AG04449 (cell line): ENCODE results near the gene TXNDC12.
A peak's percentile ranks its signal among the peaks of the same experiment; 100 is the strongest.
"Not testable (repeated sequence)": the region's sequence is repeated elsewhere in the genome, so short reads cannot be mapped to it uniquely, and the experiment has no call there.

Experiments used
- CTCF ChIA-PET: fragments of 350-600 bp; formaldehyde crosslinking; extraction: SDS; loops from one replicate; lab custom pipeline; 2021; ENCODE audit warnings: antibody characterized with exemption; lab: Yijun Ruan, JAX
- POLR2A ChIA-PET: fragments of 400-600, 350-600 bp; formaldehyde crosslinking; extraction: SDS; loops from one replicate; lab custom pipeline; 2020; ENCODE audit warnings: antibody characterized with exemption, inconsistent platforms; lab: Yijun Ruan, JAX
- DNase-seq: peaks from one replicate; pipeline ENCODE4 v3.0.0-alpha.2; 2010; ENCODE audit warnings: low read depth, low spot score
- H3K4me3 ChIP-seq: 2 replicates; pipeline ENCODE4 v1.5.1; 2011; ENCODE audit warnings: low read depth, mild to moderate bottlenecking, control low read depth, low read length
- TF ChIP-seq, protein P1 (sequence below): IDR thresholded peaks from one replicate; pipeline ENCODE4 v1.5.1; 2011; ENCODE audit warnings: mild to moderate bottlenecking, moderate library complexity, low read length, control low read depth, inconsistent platforms; ENCODE audit not compliant: insufficient read depth; ENCODE audit errors: missing control alignments

The TXNDC12 gene

DNA sequence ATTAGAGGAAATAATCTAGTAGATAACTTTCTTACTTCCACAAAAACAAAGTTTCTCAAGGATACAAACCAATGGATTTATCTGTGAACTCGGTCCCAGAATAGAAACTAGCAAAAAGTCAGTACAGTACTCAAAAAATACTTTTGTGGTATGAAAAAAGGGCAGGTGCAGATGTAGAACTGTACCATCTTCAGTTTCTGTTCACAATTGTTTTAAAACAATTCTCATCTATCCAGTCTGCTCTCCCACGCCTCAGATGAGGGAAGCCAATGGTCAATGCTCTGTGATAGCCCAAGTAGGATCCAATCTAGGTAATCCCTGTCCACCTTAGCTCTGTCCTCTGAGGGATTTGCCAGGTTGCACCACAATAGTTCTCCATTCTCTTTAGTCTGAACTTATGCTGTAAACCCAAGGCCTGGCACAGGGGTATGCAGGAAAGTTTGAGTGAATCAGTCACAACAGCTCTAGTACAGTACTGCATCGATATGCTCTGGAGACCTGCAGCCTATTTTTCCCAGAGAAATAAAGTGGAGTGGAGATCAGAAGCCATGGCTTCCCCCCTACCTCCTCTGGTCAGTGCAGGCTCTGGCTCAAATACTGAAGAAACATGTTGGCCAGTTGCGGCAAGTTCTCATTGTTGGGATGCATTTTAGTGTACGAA is 22.7 kb downstream of the TXNDC12 start:
- H3K4me3 ChIP-seq: peak overlapping the region; percentile 99
- DNase-seq: no peak
- TF ChIP-seq, protein P1, sequence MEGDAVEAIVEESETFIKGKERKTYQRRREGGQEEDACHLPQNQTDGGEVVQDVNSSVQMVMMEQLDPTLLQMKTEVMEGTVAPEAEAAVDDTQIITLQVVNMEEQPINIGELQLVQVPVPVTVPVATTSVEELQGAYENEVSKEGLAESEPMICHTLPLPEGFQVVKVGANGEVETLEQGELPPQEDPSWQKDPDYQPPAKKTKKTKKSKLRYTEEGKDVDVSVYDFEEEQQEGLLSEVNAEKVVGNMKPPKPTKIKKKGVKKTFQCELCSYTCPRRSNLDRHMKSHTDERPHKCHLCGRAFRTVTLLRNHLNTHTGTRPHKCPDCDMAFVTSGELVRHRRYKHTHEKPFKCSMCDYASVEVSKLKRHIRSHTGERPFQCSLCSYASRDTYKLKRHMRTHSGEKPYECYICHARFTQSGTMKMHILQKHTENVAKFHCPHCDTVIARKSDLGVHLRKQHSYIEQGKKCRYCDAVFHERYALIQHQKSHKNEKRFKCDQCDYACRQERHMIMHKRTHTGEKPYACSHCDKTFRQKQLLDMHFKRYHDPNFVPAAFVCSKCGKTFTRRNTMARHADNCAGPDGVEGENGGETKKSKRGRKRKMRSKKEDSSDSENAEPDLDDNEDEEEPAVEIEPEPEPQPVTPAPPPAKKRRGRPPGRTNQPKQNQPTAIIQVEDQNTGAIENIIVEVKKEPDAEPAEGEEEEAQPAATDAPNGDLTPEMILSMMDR: no peak
- CTCF ChIA-PET: interaction anchor here (1.5 to 1.6 kb wide), 3 partner anchors 10 to 136 kb away, joined by 4 to 6 read pairs (median 6); no protein-coding TSS in a partner anchor
- POLR2A ChIA-PET: interaction anchor here (0.6 to 1.7 kb wide), 3 partner anchors 23 to 260 kb away, joined by 3 to 6 read pairs (median 5); partner anchors contain the start of genes BTF3L4 and TXNDC12

DNA sequence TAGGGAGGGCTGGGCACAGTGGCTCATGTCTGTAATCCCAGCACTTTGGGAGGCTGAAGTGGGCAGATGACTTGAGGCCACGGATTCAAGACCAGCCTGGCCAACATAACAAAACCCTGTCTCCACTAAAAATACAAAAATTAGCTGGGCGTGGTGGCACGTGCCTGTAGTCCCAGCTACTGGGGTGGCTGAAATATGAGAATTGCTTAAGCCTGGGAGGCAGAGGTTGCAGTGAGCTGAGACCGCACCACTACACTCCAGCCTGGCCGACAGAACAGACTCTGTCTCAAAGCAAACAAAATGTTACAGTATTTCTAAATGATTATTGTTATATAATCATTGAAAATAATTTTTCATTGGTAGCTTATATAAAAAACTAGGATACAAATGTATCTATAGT is 26.2 kb downstream of the TXNDC12 start:
- DNase-seq, H3K4me3 ChIP-seq, CTCF ChIA-PET, POLR2A ChIA-PET: not testable (repeated sequence)

DNA sequence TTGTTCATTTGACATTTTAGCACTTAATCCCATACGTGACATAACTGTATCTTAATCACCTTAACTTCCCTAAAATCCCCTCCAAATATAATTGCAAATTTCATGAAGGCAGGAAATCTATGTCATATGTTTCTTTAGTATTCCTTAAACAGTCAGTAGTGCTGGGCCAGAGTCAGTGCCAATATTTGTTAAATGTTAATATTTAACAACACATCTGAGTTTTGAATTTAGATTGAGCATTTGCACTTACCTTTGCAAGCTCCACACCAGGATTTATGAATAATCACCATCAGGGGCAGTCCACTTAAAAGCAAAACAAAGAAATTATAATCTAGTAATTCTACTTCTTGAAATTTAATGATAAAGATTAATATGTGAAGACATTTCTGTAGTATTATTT is 26.7 kb downstream of the TXNDC12 start:
- POLR2A ChIA-PET: no interaction called here

DNA sequence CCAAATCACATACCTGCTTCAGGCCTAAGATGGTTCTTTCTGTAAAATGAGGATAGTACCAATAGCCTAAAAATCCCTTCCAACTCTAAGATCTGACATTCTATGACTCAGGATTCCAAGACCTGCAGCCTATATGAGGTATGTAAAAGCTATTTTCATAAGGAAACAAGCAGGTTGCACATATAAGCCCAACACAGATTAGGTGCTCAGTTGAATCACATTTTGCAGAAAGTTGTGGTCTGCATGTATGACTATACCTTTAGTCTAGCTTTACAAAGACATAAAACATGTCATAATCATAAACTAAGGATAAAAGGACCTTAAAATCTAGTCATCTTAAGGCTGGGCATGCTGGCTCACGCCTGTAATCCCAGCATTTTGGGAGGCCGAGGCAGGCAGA is 28.7 kb downstream of the TXNDC12 start:
- TF ChIP-seq, protein P1: no peak
- no peak overlapping the region for H3K4me3 ChIP-seq
- ChIA-PET POLR2A (no interaction called here), CTCF (no interaction called here)
- no peak for DNase-seq

More for the DNA sequence above, 26.7 kb downstream of the TXNDC12 start:
- no peak for DNase-seq
- TF ChIP-seq, protein P1: no peak
- H3K4me3 ChIP-seq: no peak overlapping the region
- CTCF ChIA-PET: no interaction called here

DNA sequence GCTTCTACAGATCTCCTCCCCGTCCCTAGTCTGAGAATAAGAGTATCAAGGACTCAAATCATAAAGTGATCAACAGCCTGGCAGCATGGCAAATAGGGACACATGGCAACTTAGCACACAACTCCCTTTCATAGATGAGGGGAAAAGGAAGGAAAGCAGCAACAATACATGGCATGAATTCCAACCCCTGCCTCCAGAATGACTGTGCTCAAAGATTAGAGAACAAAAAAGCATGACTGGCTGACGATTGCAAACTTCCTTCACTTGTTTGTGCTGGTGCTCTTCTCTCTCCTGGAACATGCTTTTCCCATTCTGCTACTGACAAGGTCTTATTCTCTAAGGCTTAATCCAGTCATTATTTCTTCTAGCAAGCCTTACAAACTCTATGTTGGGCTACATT is 32.9 kb downstream of the TXNDC12 start:
- DNase-seq: no peak
- TF ChIP-seq, protein P1: no peak
- ChIA-PET CTCF (no interaction called here), POLR2A (no interaction called here)
- no peak overlapping the region for H3K4me3 ChIP-seq

DNA sequence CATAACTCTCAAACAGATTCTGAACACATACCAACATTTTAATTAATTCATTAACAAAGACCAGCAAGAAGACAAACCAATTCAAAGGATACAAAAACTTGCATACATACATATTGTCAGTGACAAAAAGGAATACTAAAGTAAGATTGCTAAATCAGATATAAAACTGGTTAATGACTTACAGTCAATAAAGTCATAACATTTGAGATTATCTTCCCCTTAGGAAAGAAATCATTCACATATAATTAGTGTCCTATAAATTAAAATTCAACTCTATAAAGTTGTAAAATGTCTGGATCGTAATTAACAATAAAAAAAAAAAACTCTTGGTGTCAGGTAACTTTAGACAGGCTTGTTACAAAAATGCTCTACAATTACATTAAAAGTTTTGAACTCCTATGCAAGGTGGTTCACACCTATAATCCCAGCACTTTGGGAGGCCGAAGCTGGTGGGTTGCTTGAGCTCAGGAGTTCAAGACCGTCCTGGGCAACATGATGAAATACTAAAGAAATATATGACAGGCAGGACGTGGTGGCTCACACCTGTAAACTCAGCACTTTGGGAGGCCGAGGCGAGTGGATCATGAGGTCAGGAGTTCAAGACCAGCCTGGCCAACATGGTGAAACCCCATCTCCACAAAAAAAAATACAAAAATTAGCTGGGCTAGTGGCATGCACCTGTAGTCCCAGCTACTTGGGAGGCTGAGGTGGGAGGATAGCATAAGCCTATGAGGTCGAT is 46.8 kb downstream of the TXNDC12 start:
- no peak overlapping the region for H3K4me3 ChIP-seq
- TF ChIP-seq, protein P1: no peak
- CTCF ChIA-PET: interaction anchor here (0.7 to 0.8 kb wide), 2 partner anchors 110 to 112 kb away, joined by 3 read pairs; no protein-coding TSS in a partner anchor
- no peak for DNase-seq
- POLR2A ChIA-PET: no interaction called here
